Measurements from ENCODE around the gene JPH4. TPM values are rescaled to one million over a fixed set of nuclear protein-coding genes. Genes with fewer than 3 reads are reported as not detected.

JPH4 gene
- total RNA-seq, 1 donor from 2014 or later, result 3.2 TPM

- H3K27ac Mint-ChIP-seq, result peak overlapping the region; percentile 20
- H3K4me2 ChIP-seq, result peak overlapping the region; percentile 86
- no peaks in the 10 kb centered on the region for H3K36me3 Mint-ChIP-seq
- peaks cover 27% of the 10 kb centered on the region for H3F3A ChIP-seq (ENCODE audit: low read depth)
- H3K27me3 ChIP-seq, result no peaks in the 10 kb centered on the region
- H3K4me1 ChIP-seq, result peaks cover 29% of the 10 kb centered on the region
- H3K27ac ChIP-seq, result no peak overlapping the region
- H3K9me3 Mint-ChIP-seq, result no peaks in the 10 kb centered on the region
- peaks cover 12% of the 10 kb centered on the region for H3K27me3 Mint-ChIP-seq (ENCODE audit: insufficient read depth, low read depth)
- no peak overlapping the region for H3K9ac ChIP-seq
- no peak overlapping the region for H2AFZ ChIP-seq (replicated peaks)
- H3K36me3 ChIP-seq, result no peaks in the 10 kb centered on the region
- no peak for TF ChIP-seq EZH2phosphoT487 (IDR thresholded peaks at IDR 0.05)
- TF ChIP-seq, protein P1, sequence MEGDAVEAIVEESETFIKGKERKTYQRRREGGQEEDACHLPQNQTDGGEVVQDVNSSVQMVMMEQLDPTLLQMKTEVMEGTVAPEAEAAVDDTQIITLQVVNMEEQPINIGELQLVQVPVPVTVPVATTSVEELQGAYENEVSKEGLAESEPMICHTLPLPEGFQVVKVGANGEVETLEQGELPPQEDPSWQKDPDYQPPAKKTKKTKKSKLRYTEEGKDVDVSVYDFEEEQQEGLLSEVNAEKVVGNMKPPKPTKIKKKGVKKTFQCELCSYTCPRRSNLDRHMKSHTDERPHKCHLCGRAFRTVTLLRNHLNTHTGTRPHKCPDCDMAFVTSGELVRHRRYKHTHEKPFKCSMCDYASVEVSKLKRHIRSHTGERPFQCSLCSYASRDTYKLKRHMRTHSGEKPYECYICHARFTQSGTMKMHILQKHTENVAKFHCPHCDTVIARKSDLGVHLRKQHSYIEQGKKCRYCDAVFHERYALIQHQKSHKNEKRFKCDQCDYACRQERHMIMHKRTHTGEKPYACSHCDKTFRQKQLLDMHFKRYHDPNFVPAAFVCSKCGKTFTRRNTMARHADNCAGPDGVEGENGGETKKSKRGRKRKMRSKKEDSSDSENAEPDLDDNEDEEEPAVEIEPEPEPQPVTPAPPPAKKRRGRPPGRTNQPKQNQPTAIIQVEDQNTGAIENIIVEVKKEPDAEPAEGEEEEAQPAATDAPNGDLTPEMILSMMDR (IDR thresholded peaks at IDR 0.05), result peak; percentile 68
- no peak overlapping the region for H3K4me3 ChIP-seq
- DNase-seq (ENCODE audit: low spot score), result peak; percentile 65
- H3K79me2 ChIP-seq (ENCODE audit: low read depth), result peaks cover 10% of the 10 kb centered on the region
- H3K9me3 ChIP-seq (ENCODE audit: low read depth), result no peaks in the 10 kb centered on the region
- H3K4me3 Mint-ChIP-seq, result peak overlapping the region; percentile 90
- H4K20me1 ChIP-seq (ENCODE audit: low read depth), result peaks cover 3% of the 10 kb centered on the region
- peaks cover 49% of the 10 kb centered on the region for H3K4me1 Mint-ChIP-seq
Measured at GRCh38 chr14:23568600-23569331, 9.8 kb downstream of the JPH4 start.

DNA sequence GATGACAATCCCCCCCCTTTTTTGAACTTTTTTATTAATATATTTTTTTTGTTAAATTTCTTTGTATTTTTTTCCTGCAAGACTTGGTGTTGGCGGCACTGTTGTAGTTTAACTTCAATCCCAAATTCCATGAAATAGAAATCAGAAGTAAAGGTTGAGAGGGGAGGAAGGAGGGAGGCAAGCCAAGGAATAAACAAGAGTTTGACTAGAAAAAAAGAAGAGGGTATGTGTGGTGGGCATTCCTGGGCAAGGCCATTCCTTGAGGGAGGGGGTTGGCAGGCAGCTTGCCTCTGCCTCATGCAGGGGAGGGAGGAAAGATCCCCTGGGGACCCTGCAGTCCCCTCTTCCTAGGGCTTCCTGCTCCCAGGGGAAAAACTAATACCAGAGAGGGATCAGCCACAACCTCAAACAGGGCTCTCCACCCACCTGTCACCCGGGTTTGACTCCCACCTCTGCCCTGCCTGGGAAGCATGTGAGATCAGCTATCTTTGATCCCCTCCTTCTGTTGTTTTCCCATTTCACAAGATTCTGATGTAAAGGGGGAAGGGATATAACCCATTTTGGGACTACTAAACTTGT lies 10.5 kb downstream of the JPH4 start:
- Mint-ChIP-seq H3K4me3 (peak overlapping the region; percentile 90), H3K36me3 (no peaks in the 10 kb centered on the region), H3K9me3 (no peaks in the 10 kb centered on the region), H3K27me3 (ENCODE audit: insufficient read depth, low read depth) (peaks cover 12% of the 10 kb centered on the region), H3K27ac (no peak overlapping the region), H3K4me1 (peaks cover 42% of the 10 kb centered on the region)
- Histone ChIP-seq H3K79me2 (ENCODE audit: low read depth) (peaks cover 10% of the 10 kb centered on the region), H3F3A (ENCODE audit: low read depth) (peaks cover 29% of the 10 kb centered on the region), H3K4me2 (peak overlapping the region; percentile 86), H3K9ac (no peak overlapping the region), H3K36me3 (no peaks in the 10 kb centered on the region), H3K27me3 (no peaks in the 10 kb centered on the region), H3K4me1 (peaks cover 29% of the 10 kb centered on the region), H4K20me1 (ENCODE audit: low read depth) (peaks cover 3% of the 10 kb centered on the region), H3K4me3 (peak overlapping the region; percentile 73), H3K27ac (no peak overlapping the region), H2AFZ (replicated peaks) (no peak overlapping the region), H3K9me3 (ENCODE audit: low read depth) (no peaks in the 10 kb centered on the region)
- no peak for TF ChIP-seq EZH2phosphoT487 (IDR thresholded peaks at IDR 0.05)
- TF ChIP-seq EZH2 (IDR thresholded peaks at IDR 0.05), result no peak
- TF ChIP-seq, protein P1 (IDR thresholded peaks at IDR 0.05), result no peak
- DNase-seq (ENCODE audit: low spot score), result no peak

DNA sequence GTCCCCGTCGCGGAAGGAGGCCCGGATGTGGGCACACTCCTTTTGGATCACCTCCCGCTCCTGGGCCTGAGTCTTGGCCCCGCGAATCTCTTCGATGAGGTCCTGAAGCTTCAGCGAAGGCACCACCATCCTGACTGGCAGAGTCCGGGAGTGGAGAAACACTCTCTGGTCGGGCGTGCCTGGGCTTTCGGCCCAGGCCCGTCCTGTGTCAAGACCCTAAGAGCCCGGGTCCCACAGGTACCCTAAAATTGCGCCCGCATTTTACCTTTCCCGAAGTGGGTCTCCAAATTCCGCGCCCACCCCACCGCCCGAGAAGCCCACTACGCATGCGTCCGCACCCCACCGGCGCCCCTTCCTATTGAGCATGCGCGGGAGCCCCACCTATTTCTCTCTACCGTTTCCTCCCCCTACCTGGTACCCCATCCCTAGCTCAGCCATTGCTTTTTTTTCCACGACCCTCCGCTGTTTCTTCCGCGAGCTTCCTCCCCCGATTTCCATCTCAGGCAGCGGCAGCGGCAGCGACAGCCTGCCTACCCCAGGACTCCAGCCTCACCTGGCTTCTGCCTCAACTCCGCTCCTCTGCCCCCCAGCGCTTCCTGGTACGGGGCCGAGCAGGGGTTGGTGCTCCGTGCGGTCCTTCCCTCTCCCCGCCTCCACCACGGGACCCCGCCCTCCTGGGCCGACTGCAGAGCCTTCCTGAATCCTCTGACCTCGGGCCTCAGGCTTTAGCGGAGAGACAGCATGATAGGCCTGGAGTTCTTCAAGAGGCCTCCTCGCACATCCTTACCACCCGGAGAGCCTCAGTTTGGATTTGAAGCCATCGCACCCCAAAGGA lies 11.2 kb downstream of the JPH4 start, which contains the start of gene AP1G2:
Gene AP1G2 (minus strand): TSS at position 606 of the 835 bp plus-strand sequence. CDS start 477 bp downstream, at position 129.
- no peaks in the 10 kb centered on the region for H3K9me3 ChIP-seq (ENCODE audit: low read depth)
- H3K36me3 ChIP-seq, result no peaks in the 10 kb centered on the region
- no peak within 1 kb of the TSS for H3K27ac ChIP-seq
- H3K4me1 Mint-ChIP-seq, result peaks cover 39% of the 10 kb centered on the region
- TF ChIP-seq, protein P1 (IDR thresholded peaks at IDR 0.05), result no peak
- TF ChIP-seq EZH2phosphoT487 (IDR thresholded peaks at IDR 0.05) (no peak), EZH2 (IDR thresholded peaks at IDR 0.05) (no peak)
- H3K9me3 Mint-ChIP-seq, result no peaks in the 10 kb centered on the region
- no peaks in the 10 kb centered on the region for H3K36me3 Mint-ChIP-seq
- H3K4me3 ChIP-seq, result peak within 1 kb of the TSS; percentile 73
- H3K4me3 Mint-ChIP-seq, result peak within 1 kb of the TSS; percentile 90
- DNase-seq (ENCODE audit: low spot score), result peak; percentile 84
- peak within 1 kb of the TSS; percentile 14 for H3K9ac ChIP-seq
- peaks cover 10% of the 10 kb centered on the region for H3K79me2 ChIP-seq (ENCODE audit: low read depth)
- H2AFZ ChIP-seq (replicated peaks), result peak within 1 kb of the TSS; percentile 81
- no peaks in the 10 kb centered on the region for H3K27me3 ChIP-seq
- peaks cover 12% of the 10 kb centered on the region for H3K27me3 Mint-ChIP-seq (ENCODE audit: insufficient read depth, low read depth)
- peak within 1 kb of the TSS; percentile 97 for H3K27ac Mint-ChIP-seq
- peaks cover 32% of the 10 kb centered on the region for H3F3A ChIP-seq (ENCODE audit: low read depth)
- H3K4me1 ChIP-seq, result peaks cover 29% of the 10 kb centered on the region
- H3K4me2 ChIP-seq, result peak within 1 kb of the TSS; percentile 86
- H4K20me1 ChIP-seq (ENCODE audit: low read depth), result peaks cover 6% of the 10 kb centered on the region
